SK-N-MC (cell line): ENCODE results near the gene MYBPH.

Source experiments
- EZH2 ChIP-seq: fragments of 200-600 bp; sonication (generic); IDR thresholded peaks from one replicate; pipeline ENCODE4 v1.6.1; 2017; ENCODE audit warnings: antibody characterized with exemption
- POLR2AphosphoS5 ChIP-seq: IDR thresholded peaks from 2 replicates; pipeline ENCODE4 v1.6.1; 2012; ENCODE audit warnings: mild to moderate bottlenecking, low read depth, low read length, borderline replicate concordance

DNA sequence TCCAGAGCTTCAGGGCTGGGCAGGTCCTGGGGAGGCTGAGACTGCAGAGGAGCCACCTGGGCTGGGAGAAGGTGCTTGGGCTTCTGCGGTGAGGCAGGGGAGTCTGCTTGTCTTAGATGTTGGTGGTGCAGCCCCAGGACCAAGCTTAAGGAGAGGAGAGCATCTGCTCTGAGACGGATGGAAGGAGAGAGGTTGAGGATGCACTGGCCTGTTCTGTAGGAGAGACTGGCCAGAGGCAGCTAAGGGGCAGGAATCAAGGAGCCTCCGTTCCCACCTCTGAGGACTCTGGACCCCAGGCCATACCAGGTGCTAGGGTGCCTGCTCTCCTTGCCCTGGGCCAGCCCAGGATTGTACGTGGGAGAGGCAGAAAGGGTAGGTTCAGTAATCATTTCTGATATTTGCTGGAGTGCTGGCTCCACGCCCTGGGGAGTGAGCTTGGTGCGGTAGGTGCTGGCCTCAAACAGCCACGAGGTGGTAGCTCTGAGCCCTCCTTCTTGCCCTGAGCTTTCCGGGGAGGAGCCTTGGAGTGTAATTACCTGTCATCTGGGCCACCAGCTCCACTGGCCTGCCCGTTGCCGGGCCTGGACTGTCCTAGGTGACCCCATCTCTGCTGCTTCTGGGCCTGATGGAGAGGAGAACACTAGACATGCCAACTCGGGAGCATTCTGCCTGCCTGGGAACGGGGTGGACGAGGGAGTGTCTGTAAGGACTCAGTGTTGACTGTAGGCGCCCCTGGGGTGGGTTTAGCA is 9.3 kb downstream of the MYBPH start:
- no peak for TF ChIP-seq POLR2AphosphoS5
- TF ChIP-seq EZH2 = no peak
